OCI-LY7 (cell line): ENCODE results near the gene ADD3. TPM values are rescaled to one million over a fixed set of nuclear protein-coding genes. Genes with fewer than 3 reads are reported as not detected.

Experiments
- BruUV-seq: library from RNA; stranded (reverse); fragments of 400-500 nt; replicated peaks from 2 replicates; lab custom pipeline; 2021; lab: Mats Ljungman, UMichigan
- CTCF ChIA-PET: fragments of 300-600 bp; sonication (Branson Sonifier 250); formaldehyde crosslinking; loops from one replicate; lab custom pipeline; 2022; ENCODE audit warnings: antibody characterized with exemption; ENCODE audit not compliant: unreplicated experiment; lab: Charles Lee
- POLR2A ChIA-PET: fragments of 300-600 bp; sonication (Branson Sonifier 250); formaldehyde crosslinking; loops from one replicate; lab custom pipeline; 2022; ENCODE audit warnings: antibody characterized with exemption; lab: Charles Lee
- DNase-seq: peaks from one replicate; pipeline ENCODE4 v3.0.0-alpha.2; 2015; ENCODE audit warnings: low spot score
- H2AFZ ChIP-seq: fragments of 200-600 bp; sonication (generic), shearing (Covaris generic); 2 replicates; pipeline ENCODE4 v1.6.1; 2014; ENCODE audit warnings: mild to moderate bottlenecking, antibody characterized with exemption, low read length, moderate library complexity
- H3K27ac ChIP-seq: fragments of 200-600 bp; sonication (generic); 2 replicates; pipeline ENCODE4 v1.5.1; 2014; ENCODE audit warnings: mixed run types, low read depth, mild to moderate bottlenecking, moderate library complexity, low read length, inconsistent platforms; ENCODE audit not compliant: poor library complexity, severe bottlenecking
- H3K36me3 ChIP-seq: fragments of 200-600 bp; sonication (generic); 2 replicates; pipeline ENCODE4 v1.6.1; 2014; ENCODE audit warnings: mild to moderate bottlenecking, antibody characterized with exemption, low read length, moderate library complexity, mixed read lengths; ENCODE audit not compliant: insufficient read depth
- H3K4me1 ChIP-seq: fragments of 200-600 bp; sonication (generic); 2 replicates; pipeline ENCODE4 v1.5.1; 2014; ENCODE audit warnings: mild to moderate bottlenecking, low read length; ENCODE audit not compliant: insufficient read depth, poor library complexity, severe bottlenecking
- H3K4me2 ChIP-seq: fragments of 200-600 bp; sonication (generic); 2 replicates; pipeline ENCODE4 v1.6.1; 2014; ENCODE audit warnings: mild to moderate bottlenecking, low read length
- H3K4me3 ChIP-seq: fragments of 200-600 bp; sonication (generic); 2 replicates; pipeline ENCODE4 v1.5.1; 2014; ENCODE audit warnings: mild to moderate bottlenecking, low read depth, low read length; ENCODE audit not compliant: poor library complexity, severe bottlenecking
- H3K79me2 ChIP-seq: fragments of 200-600 bp; sonication (generic); 2 replicates; pipeline ENCODE4 v1.6.1; 2016; ENCODE audit warnings: low read depth, mild to moderate bottlenecking, low read length, moderate library complexity, mixed read lengths; ENCODE audit not compliant: insufficient read depth
- H3K9me2 ChIP-seq: fragments of 200-600 bp; sonication (generic); 2 replicates; pipeline ENCODE4 v1.6.1; 2016; ENCODE audit warnings: mild to moderate bottlenecking, low read length, mixed read lengths; ENCODE audit not compliant: insufficient read depth
- H3K9me3 ChIP-seq: fragments of 200-600 bp; sonication (generic); 2 replicates; pipeline ENCODE4 v1.6.1; 2014; ENCODE audit warnings: mild to moderate bottlenecking, mixed run types, low read length, mixed read lengths
- H4K20me1 ChIP-seq: fragments of 200-600 bp; sonication (generic); 2 replicates; pipeline ENCODE4 v1.6.1; 2014; ENCODE audit warnings: mild to moderate bottlenecking, antibody characterized with exemption, low read length, moderate library complexity, mixed read lengths; ENCODE audit not compliant: insufficient read depth
- EZH2phosphoT487 ChIP-seq: fragments of 200-600 bp; sonication (generic); IDR thresholded peaks from 2 replicates; pipeline ENCODE4 v1.6.1; 2018; ENCODE audit warnings: low read depth, borderline replicate concordance, mild to moderate bottlenecking, mixed run types, antibody characterized with exemption, low read length, moderate library complexity, mixed read lengths
- intact Hi-C: fragments of 100-400 bp; cut with micrococcal nuclease; formaldehyde crosslinking; loops from one replicate; pipeline ENCODE4 v1.10.0; 2022; ENCODE audit not compliant: unreplicated experiment
- total RNA-seq, 2 experiments: library from RNA; depleted of rRNA in 1 of 2; stranded (reverse); fragments of >200 nt in 1 of 2; shearing (Covaris generic) in 1 of 2; gene quantifications; 2 replicates each; pipeline ENCODE4 v1.2.3, GENCODE V29; 2014 to 2022
- TF ChIP-seq, protein P1 (sequence below): fragments of 200-600 bp; sonication (generic); conservative IDR thresholded peaks from 2 replicates; pipeline ENCODE4 v1.5.1; 2014; ENCODE audit warnings: mild to moderate bottlenecking, antibody characterized with exemption, low read length, moderate library complexity, mixed read lengths

ADD3 gene
- total RNA-seq, 2 experiments from 2014 or later = 75.8 to 89.7 TPM

DNA sequence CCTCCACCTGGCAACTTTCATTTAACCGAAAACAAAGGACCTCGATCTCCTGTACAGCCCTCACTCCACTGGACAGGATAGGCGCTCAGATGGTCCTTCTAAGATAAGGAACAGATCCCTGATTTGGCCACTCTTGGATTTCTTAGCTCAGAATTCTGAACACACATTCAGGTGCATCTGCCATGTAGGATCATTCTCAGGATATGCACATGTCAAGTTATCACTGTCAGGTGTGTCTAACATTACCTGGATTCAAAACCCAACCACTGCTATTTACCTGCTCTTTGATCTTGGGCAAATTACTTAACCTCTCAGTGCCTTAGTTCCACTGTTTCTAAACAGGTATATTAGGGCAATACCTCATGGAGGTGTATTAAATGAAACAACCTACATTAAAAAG is 12.2 kb upstream of the ADD3 start:
- H2AFZ ChIP-seq = no peak overlapping the region
- intact Hi-C loops = no loop called here
- H4K20me1 ChIP-seq = no peaks in the 10 kb centered on the region
- H3K9me2 ChIP-seq = no peaks in the 10 kb centered on the region
- no peak overlapping the region for H3K4me2 ChIP-seq
- no peak overlapping the region for H3K4me3 ChIP-seq
- H3K9me3 ChIP-seq = no peaks in the 10 kb centered on the region
- POLR2A ChIA-PET = interaction anchor here (0.8 kb wide), 1 partner anchor 10 kb away, joined by 4 read pairs; no protein-coding TSS in a partner anchor
- H3K27ac ChIP-seq = no peak overlapping the region
- DNase-seq = no peak
- H3K79me2 ChIP-seq = no peaks in the 10 kb centered on the region
- no TSS peak for BruUV-seq
- no peak for TF ChIP-seq EZH2phosphoT487
- TF ChIP-seq, protein P1, sequence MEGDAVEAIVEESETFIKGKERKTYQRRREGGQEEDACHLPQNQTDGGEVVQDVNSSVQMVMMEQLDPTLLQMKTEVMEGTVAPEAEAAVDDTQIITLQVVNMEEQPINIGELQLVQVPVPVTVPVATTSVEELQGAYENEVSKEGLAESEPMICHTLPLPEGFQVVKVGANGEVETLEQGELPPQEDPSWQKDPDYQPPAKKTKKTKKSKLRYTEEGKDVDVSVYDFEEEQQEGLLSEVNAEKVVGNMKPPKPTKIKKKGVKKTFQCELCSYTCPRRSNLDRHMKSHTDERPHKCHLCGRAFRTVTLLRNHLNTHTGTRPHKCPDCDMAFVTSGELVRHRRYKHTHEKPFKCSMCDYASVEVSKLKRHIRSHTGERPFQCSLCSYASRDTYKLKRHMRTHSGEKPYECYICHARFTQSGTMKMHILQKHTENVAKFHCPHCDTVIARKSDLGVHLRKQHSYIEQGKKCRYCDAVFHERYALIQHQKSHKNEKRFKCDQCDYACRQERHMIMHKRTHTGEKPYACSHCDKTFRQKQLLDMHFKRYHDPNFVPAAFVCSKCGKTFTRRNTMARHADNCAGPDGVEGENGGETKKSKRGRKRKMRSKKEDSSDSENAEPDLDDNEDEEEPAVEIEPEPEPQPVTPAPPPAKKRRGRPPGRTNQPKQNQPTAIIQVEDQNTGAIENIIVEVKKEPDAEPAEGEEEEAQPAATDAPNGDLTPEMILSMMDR = no peak
- CTCF ChIA-PET = no interaction called here
- H3K36me3 ChIP-seq = no peaks in the 10 kb centered on the region
- H3K4me1 ChIP-seq = peaks cover 23% of the 10 kb centered on the region

DNA sequence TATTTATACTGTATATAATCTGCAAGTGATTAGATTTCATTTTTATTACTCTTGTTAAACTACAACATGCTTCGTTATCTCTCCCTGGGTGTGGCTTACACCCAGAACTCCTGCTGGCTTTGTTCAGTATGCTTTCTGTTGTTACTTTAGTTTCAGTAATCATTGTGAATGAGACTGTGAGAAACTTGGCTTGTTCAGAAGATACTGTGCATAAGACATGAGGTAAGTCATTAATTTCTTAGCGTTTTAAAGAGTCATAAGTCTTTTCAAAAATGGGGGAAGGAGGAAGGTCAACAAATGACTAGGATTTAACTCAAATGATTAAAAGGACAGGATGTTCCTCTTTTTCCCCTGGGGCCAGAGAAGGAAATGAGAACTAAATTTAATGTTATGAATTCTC is 11.6 kb upstream of the ADD3 start:
- peak overlapping the region; percentile 63 for H3K4me2 ChIP-seq
- peaks cover 23% of the 10 kb centered on the region for H3K4me1 ChIP-seq
- H3K36me3 ChIP-seq = no peaks in the 10 kb centered on the region
- CTCF ChIA-PET = no interaction called here
- peak overlapping the region; percentile 19; the same call in 1 of the 2 replicates for H2AFZ ChIP-seq
- H3K27ac ChIP-seq = no peak overlapping the region
- no peaks in the 10 kb centered on the region for H3K9me2 ChIP-seq
- H3K79me2 ChIP-seq = no peaks in the 10 kb centered on the region
- H3K4me3 ChIP-seq = peak overlapping the region; percentile 15
- no peak for TF ChIP-seq EZH2phosphoT487
- TF ChIP-seq, protein P1 = no peak
- BruUV-seq = no TSS peak
- intact Hi-C loops = no loop called here
- POLR2A ChIA-PET = interaction anchor here (0.8 to 1.6 kb wide), 3 partner anchors 9 to 11 kb away, joined by 4 to 6 read pairs (median 4); partner anchors contain the start of gene ADD3
- H4K20me1 ChIP-seq = no peaks in the 10 kb centered on the region
- no peaks in the 10 kb centered on the region for H3K9me3 ChIP-seq
- DNase-seq = peak; percentile 23

DNA sequence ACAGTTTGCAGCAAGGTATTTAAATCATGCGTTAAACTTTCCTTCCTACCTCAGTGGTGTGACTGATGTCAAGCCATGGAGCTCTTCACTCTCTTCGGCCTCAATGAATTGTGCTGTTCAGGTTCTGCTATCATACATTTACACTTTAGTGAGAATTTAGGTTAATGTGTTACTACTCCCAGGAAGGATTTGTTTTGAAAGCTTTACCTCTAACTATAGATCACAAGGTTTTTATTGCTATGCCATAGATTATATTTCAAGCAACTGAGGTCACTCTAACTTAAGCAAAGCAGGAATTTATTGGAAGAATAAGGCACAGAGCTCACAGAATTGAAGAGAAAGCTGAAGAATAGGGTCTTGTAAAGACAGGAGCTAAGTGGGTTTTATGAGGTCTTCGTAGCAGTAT is 11.0 kb upstream of the ADD3 start:
- H3K4me3 ChIP-seq = peak overlapping the region; percentile 15
- H3K9me2 ChIP-seq = no peaks in the 10 kb centered on the region
- H3K27ac ChIP-seq = no peak overlapping the region
- H4K20me1 ChIP-seq = no peaks in the 10 kb centered on the region
- TF ChIP-seq EZH2phosphoT487 = no peak
- TF ChIP-seq, protein P1 = no peak
- POLR2A ChIA-PET = interaction anchor here (1.1 to 1.6 kb wide), 3 partner anchors 9 to 20 kb away, joined by 3 to 6 read pairs (median 4); partner anchors contain the start of gene ADD3
- H3K4me1 ChIP-seq = peaks cover 23% of the 10 kb centered on the region
- H3K36me3 ChIP-seq = no peaks in the 10 kb centered on the region
- peak overlapping the region; percentile 19; the same call in 1 of the 2 replicates for H2AFZ ChIP-seq
- CTCF ChIA-PET = no interaction called here
- BruUV-seq = no TSS peak
- peak overlapping the region; percentile 63 for H3K4me2 ChIP-seq
- intact Hi-C loops = no loop called here
- DNase-seq = no peak
- no peaks in the 10 kb centered on the region for H3K9me3 ChIP-seq
- H3K79me2 ChIP-seq = no peaks in the 10 kb centered on the region
